ENCODE results near the gene FBXO47.

The FBXO47 gene

GRCh38 chr17:38903404-38903803 lies 63.8 kb downstream of the FBXO47 start:
- DNase-seq (ENCODE audit: low read depth), result no peak

GRCh38 chr17:38900978-38901656 lies 66.1 kb downstream of the FBXO47 start:
- no peak for DNase-seq (ENCODE audit: low read depth)

- DNase-seq (ENCODE audit: low read depth), result no peak
These were observed 67.8 kb downstream of the FBXO47 start for GRCh38 chr17:38899421-38899820.

GRCh38 chr17:38898812-38899348 lies 68.3 kb downstream of the FBXO47 start:
- DNase-seq (ENCODE audit: low read depth), result peak; percentile 75

- no peak for DNase-seq (ENCODE audit: low read depth)
These were observed 68.9 kb downstream of the FBXO47 start for GRCh38 chr17:38898291-38898679.

GRCh38 chr17:38897671-38898290 lies 69.4 kb downstream of the FBXO47 start:
- no peak for DNase-seq (ENCODE audit: low read depth)

- no peak for DNase-seq (ENCODE audit: low read depth)
These were observed 70.0 kb downstream of the FBXO47 start for GRCh38 chr17:38897176-38897575.

GRCh38 chr17:38896346-38896954 lies 70.8 kb downstream of the FBXO47 start:
- no peak for DNase-seq (ENCODE audit: low read depth)

- DNase-seq (ENCODE audit: low read depth), result no peak
These were observed 72.9 kb downstream of the FBXO47 start for GRCh38 chr17:38894276-38894675.

- DNase-seq (ENCODE audit: low read depth), result no peak
These were observed 73.6 kb downstream of the FBXO47 start for GRCh38 chr17:38893607-38894006.

- no peak for DNase-seq (ENCODE audit: low read depth)
These were observed 74.1 kb downstream of the FBXO47 start for GRCh38 chr17:38893113-38893512.

- no peak for DNase-seq (ENCODE audit: low read depth)
These were observed 74.6 kb downstream of the FBXO47 start for GRCh38 chr17:38892620-38893019.

- DNase-seq (ENCODE audit: low read depth), result no peak
These were observed 75.1 kb downstream of the FBXO47 start for GRCh38 chr17:38892083-38892482.

- no peak for DNase-seq (ENCODE audit: low read depth)
These were observed 75.8 kb downstream of the FBXO47 start for GRCh38 chr17:38891441-38891840.

GRCh38 chr17:38890410-38890746 lies 76.8 kb downstream of the FBXO47 start:
- DNase-seq (ENCODE audit: low read depth), result no peak

- no peak for DNase-seq (ENCODE audit: low read depth)
These were observed 77.3 kb downstream of the FBXO47 start for GRCh38 chr17:38889745-38890409.

- no peak for DNase-seq (ENCODE audit: low read depth)
These were observed 78.4 kb downstream of the FBXO47 start for GRCh38 chr17:38888842-38889241.

- no peak for DNase-seq (ENCODE audit: low read depth)
These were observed 80.6 kb downstream of the FBXO47 start for GRCh38 chr17:38886643-38887010.
